GM19043 (cell line): ENCODE results near the gene MAP3K7.
"Not testable (repeated sequence)": the region's sequence is repeated elsewhere in the genome, so short reads cannot be mapped to it uniquely, and the experiment has no call there.

ENCODE experiments used
- ATAC-seq: cut with Tn5 transposase; IDR thresholded peaks from one replicate; pipeline ENCODE4 v1.9.1; 2021; ENCODE audit warnings: low read depth; ENCODE audit not compliant: unreplicated experiment

The MAP3K7 gene

DNA sequence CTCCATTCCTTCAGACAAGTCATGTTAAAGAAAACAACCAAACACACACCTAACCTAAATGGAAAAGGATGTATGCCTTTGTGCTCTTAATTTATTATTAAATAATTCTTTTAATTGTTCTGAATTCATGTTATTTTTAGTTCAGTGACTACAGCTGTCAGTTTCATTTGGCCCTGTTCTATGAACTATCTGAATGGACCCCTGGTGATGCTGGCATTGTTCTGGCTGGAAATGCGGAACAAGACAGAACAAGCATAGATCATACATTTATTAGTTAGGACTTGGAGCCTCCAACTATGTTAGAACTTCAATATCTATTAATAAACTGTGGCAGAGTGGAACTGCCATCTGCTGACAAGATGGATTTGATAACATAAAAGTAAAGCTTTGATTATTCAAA is 5.7 kb downstream of the MAP3K7 start:
- ATAC-seq = no peak

DNA sequence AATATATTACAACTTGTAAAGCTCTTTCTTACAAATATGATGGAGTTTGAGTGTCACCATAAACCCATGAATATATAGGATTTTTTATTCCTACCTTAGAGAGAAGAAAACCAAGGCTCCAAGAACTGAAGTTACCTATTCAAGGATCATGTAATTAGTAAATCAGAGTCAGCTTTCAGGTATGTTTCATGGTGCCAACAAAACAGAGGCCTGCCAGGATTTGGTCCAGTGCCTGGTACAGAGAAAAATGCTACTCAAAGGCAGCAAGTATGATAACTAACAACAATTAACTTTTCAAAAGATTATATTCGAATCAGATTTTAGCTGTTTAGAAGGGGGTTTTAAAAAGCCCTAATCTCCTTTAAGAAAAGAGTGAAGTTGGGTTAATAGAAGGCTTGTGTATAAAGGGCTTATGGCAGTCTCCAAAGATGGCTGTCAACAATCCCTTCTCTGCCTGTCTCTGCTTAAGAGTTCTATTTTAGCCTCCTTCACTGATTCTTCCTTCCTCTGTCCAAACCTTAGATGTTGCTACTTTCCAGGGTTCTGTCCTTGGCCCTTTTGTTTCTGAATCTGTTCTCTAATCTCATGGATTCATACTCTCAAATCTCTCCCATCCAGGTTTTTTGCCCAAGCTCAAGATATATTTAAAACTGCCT is 7.8 kb downstream of the MAP3K7 start:
- ATAC-seq = no peak

DNA sequence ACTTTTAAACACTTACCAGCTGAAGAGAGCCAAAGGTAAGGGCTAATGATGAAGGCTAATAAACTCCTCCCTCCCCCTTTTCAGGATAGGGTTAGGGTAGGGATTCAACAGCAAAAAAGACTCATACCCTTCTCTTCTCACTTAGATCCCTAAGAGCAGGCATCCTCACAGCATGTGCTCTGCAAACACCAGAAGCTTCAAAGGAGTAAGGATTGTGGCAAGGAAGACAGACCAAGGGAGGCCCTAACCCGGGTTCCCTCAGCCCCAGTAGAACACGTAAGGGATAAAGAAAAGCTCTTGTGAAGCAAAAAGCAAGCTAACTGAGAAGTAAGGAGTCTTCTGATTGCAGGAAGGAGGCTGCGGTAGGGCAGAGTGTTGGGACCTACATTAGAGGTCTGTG is 11.6 kb downstream of the MAP3K7 start:
- ATAC-seq = no peak

DNA sequence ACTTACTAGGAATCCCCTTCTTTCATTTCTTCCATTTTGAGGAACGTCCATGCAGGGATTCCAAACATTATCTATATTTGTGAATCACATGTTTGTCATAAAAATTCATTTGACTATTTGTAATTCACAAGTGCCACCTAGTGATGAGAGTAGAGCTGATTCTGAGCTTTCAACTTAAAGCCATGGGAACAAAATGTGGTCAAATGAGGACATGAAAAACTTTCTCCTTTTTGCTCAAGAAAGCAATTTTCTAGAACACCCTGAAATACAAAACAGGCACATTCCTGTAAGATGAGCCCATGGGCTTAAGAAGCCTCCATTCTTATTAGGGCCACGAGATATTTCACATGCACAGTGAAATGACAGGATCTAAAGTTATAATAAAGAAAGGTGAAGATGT is 12.3 kb downstream of the MAP3K7 start:
- ATAC-seq = no peak

DNA sequence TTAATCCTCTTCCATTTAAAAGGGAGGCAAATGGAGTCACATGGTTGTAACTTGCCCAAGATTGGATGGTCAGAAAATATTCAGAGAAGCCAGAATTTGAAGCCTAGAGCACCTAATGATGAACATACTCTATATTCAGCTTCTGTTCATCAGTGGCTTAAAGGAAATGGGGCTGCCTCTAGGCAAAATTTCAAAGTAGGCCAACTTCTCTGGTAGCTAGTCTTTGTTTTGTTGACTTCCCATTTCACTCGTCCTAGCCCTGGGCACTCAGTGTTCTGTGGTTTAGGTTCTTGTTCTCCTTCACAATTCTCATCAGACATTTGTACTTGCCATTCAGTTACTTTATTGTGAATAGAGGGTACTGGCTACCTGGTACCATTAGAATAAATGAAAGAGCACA is 13.2 kb downstream of the MAP3K7 start:
- ATAC-seq = no peak

DNA sequence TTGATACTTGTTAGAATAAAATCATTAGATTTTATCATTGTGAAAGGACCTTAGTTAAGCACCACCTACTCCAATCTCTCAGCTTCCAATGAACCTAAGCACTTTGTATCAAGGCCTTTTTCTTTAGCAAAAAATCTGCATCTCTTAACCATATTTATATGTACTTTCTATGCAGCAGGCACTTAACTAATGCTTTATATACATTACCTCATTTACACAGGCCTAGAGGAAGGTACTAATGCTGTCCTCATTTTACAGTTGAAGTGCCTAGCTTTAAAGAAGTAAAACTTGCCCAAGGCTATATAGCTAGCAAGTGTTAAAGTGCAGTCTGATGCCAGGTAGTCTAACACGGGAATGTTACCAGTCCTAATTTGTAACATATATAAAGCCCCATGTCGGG is 14.0 kb downstream of the MAP3K7 start:
- no peak for ATAC-seq

DNA sequence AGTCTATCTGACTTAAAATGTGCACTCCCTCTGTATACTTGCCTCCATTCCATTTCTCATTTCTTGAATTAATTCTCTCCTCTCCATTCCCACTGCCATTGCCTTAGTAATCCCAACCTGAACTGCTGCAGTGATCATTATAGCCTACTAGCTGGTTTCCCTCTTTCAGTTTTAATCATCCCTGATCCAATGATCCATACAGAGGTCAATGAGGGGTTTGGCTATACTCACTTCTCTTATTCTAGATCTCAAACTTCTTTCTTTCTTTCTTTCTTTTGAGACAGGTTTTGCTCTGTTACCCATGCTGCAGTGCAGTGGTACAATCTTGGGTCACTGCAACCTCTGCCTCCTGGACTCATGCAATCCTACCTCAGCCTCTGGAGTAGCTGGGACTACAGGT is 17.6 kb downstream of the MAP3K7 start:
- no peak for ATAC-seq

DNA sequence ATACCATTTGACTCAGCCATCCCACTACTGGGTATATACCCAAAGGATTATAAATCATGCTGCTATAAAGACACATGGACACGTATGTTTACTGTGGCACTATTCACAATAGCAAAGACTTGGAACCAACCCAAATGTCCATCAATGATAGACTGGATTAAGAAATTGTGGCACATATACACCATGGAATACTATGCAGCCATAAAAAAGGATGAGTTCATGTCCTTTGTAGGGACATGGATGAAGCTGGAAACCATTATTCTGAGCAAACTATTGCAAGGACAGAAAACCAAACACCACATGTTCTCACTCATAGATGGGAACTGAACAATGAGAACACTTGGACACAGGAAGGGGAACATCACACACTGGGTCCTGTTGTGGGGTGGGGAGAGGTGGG is 19.2 kb downstream of the MAP3K7 start:
- ATAC-seq = not testable (repeated sequence)

DNA sequence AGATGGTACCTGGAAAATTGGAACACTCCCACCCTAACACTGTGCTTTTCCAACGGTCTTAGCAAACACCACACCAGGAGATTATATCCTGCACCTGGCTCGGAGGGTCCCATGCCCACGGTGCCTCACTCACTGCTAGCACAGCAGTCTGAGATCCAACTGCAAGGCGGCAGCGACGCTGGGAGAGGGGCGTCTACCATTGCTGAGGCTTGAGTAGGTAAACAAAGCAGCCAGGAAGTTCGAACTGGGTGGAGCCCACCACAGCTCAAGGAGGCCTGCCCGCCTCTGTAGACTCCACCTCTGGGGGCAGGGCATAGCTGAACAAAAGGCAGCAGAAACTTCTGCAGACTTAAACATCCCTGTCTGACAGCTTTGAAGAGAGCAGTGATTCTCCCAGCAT is 24.5 kb downstream of the MAP3K7 start:
- not testable (repeated sequence) for ATAC-seq

DNA sequence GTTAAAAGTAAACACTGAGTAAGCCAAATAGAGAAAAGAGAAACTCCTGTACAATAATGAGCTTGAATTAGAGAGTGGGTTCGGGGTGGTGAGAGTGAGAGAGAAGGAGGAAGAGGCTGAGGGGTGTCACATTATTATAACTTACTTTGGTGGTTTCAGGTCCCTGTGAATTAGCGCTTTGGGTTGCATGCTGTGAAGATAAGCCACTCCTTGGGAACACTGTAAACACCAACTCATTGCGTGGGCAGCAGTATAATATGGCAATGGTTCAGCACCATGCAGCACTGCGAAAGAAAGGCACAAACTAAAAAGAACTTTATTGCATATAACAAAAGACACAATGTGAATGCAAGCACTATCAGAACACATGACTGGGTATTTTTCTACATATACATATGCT is 26.9 kb downstream of the MAP3K7 start:
- no peak for ATAC-seq

DNA sequence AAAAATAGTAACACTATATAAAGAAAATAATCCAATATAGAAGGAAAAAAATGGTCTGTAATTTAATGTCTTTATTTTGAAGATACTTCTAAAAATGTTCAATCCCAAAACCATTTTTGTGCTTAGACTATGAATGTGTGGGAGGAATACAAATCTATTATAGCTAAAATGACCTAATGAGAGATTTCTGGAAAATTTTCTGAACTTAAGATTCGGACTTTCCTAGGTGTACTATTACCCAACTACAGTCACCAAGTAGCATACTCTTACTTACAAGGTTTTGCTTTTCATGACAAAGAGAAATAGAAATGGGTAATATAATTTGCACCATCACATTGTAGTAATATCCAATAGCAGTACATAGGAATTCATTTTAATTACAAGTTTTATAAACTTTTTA is 29.9 kb downstream of the MAP3K7 start:
- no peak for ATAC-seq

DNA sequence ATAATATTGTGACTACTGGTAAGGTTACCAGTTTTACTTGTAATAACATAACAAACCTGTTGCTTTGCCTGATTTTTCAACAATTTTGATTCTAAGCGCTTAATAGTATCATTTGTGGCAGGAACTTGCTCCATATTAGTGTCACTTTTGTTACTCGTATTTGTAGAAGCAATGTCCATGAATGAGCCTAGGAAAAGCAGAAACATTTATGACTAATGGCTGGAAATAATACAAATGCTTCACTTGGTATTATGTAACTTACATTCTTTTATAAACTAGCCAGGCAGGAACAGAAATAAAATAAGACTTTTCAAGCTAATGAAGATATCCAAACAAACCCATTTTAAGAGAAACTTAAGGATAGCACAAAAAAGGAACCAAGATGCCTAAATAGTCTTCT is 38.9 kb downstream of the MAP3K7 start:
- no peak for ATAC-seq

DNA sequence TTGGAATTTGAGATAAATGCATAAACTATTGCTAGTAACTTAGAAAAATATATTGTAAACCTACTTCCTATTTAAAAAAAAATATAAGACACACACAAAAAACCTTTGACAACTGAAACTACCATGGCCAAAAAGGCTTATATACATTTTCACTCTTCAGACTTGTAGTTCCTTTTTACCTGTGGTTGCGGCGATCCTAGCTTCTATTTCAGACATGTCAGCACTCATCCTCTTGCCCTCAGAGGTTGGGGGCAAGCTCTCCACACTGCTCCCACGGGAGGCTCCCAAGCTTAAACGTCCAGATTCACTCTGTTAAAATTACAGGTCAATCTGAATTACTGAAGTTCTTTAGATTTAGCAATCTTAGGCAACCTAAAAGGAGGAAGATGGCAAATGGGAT is 39.8 kb downstream of the MAP3K7 start:
- ATAC-seq = no peak

DNA sequence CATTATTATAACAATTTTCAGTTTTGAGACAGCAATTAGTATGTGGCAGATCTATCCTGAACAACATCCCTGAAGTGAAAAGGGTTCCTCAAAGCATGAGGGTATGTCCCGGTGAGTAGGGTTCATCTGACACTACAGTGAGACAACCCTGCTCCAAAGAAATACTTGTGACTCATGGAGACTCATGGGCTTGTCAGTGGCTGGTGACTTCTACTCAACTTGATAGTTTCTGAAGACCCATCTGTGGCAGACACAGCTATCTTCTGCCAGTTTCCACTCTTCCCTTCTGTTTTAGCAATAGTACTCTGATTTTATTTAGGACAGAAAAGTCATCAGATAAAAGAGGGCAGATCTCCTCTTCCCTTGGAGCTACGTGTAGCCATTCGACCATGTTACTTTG is 41.4 kb downstream of the MAP3K7 start:
- ATAC-seq = no peak

DNA sequence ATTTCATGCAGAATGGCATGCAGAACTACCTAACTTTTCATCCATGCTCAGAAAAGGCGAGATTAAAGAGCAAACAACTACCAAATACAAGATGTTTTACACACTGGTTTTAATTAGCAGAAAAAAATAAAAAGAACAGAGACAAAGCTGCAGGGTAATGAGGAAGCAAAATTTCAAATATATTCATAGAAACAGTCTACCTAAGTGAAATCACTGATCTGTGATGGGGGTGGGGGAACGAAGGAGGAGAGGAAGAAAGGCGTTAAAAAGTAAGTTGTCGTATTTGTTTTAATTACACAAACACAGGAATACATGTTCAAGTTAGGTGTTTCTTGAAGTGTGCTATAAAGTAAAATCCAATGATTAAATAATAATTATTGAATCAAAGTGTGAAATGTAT is 42.1 kb downstream of the MAP3K7 start:
- no peak for ATAC-seq

DNA sequence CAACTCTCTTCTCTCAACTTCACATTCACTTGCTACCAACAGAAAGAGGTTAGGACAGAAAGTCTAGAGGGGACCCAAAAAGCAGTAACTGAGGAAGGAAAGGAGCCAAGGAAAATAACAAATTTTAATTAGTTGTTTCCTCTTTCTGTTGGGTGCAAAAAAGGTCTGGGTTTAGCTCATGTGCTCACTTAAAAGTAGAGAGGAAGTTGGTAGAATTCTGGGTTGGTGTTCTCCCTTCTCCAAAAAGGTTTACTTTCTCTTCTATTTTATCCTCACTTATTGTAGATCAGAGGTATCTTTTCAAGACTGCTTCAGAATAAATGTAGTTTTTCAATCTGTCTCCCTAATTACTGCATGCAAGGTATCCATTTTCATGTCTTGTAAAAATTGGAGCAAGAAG is 42.8 kb downstream of the MAP3K7 start:
- ATAC-seq = no peak

DNA sequence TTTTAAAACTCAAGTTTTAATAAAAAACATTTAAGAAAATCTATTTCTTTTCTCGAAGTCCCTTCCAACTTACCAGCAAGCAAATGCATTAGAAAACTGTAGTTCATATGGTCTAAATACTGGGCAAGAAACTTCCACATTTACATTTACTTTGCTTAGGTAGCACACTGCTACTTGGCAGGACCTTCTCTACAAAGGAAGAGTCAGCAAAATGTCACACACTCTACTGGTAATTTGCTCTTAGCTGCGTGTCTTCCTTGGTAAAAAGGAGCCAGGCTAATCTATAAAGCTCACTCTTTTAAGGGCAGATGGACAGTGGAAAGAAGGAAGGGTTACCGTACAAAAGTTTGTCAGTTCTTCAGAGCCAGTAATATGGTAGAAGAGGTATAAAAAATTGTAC is 45.7 kb downstream of the MAP3K7 start:
- ATAC-seq = no peak

DNA sequence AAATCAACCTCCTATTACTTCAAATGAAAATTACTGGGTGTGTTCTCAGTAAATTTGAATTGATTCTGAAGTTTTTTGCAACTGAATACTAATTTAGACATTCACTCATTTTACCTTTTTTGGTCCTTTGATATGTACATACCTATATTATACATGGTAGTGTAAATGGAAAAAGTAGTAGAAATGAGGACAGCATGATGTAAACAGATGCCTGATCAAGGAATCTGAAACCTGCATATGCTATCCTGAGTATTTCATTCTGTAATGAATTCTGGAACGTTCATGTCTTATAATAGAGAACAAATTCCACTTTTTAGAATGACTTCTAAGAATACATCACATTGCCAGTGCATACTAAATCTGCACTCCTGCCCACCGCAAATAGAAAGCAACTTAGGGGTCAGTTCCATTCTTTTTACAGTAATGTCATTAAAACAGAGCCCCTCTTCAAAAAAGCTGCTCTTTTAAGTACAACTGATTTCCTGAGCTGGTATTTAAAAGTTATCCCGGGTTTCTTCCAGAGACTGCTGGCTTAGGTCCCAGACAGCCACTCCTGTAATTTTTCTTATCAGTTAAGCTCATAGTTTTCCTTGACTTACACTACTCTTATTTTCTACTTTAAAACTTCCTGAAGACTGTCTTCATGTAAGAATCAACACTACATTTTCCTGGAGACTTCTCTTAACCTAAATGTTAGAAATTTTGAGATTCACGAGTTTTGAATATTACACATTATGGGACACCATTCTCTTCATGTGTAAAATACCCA is 48.4 kb downstream of the MAP3K7 start:
- ATAC-seq = no peak

DNA sequence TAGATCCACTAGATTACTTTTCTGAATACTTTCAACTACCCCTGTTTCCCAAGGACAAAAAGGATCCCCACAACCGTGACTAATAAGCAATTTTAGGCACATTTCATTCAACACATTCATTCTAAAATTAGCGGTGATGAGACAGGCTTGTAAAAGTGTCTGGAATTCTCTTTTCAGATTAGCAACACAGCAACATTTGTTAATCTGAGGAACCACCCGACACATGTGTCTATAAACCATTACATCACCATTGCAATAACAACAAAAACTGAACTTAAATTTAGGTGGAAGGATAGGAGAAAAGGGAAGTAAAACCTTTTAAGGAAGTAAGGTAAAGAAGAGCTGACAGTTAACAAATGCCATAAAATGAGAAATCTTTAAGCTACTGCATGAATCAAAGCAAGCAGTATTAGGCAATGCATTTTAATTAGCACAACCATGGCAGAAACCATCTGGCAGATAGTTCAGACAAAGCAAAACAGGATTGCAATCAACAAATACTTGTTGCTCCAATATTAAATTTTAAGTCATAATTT is 49.1 kb downstream of the MAP3K7 start:
- peak; percentile 70 for ATAC-seq

DNA sequence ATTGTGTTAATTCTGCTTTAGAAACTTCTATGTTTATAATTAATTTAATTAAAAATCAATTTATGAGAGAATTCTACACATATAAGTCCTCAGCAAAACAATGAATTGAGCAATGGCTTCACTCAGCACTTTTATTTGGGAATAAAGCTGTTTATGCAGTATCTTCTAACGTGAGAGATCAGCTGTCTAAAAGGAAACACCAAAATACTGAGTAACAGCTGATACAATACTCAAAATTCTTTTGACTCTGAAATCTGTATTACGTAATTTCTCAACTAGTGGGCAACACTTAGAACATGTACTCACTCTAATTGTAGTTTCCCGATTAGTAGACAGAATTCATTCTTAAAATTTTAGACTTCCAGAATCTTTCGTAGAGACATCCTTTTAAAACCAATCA is 49.8 kb downstream of the MAP3K7 start:
- ATAC-seq = no peak

DNA sequence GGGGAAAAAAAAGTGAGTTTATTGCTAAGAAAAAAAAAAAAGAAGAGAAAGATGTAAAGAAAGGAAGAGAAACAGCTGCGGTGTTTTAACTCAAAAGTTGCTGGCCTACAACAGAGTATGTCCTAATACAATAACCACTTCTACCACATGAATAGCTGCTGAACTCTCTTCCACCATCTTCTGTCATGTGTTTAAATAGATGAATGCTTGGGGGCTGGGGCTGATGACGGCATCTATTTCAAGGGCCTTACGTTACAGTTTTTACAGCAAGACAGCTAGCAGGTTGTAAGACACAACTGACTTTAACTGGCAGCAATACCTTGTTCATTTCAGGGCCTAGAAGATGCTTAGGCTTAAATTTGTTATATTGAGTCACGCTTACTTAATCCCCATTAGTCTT is 50.4 kb downstream of the MAP3K7 start:
- ATAC-seq = no peak

DNA sequence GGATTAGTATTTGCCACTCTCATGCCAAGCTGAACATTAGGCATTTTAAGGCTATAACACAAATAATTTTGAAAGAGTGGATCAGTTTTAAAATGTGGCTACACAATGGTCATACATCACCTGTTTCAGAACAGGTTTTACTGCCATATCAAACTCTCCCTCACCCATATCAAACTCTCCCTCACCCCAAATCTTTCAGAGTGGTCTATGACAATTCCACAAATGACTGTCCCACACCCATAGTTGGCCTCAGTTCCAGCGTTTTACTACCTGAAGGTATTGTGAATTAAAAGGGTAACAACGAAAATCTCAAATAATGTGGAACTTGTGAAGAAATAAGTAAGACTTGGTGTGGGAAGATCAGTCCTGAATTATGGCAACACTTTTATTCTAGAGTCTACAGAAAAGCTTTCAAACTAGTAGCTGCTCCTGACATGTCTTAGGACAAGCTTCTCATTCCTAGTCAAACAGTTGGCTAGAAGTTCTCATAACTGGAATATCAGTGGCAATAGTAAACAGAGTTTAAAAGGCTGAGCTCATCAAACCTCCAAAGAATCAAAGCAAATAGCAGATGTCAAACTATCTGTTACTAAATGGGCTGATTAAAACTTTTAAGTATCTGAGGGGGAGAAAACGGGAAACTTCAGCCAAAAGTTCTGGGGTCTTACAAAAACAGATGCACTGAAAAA is 52.4 kb downstream of the MAP3K7 start:
- no peak for ATAC-seq
